ENCODE results near the gene KLHDC2. TPM values are rescaled to one million over a fixed set of nuclear protein-coding genes. Genes with fewer than 3 reads are reported as not detected.
"Not testable (repeated sequence)": the region's sequence is repeated elsewhere in the genome, so short reads cannot be mapped to it uniquely, and the experiment has no call there.

The KLHDC2 gene
- total and polyA plus RNA-seq, 4 donors = 88.9 to 116 (median 96.2) TPM

GRCh38 chr14:49771691-49772090, 3.7 kb downstream of the KLHDC2 start:
- Histone ChIP-seq H3K4me1 (ENCODE audit: control insufficient read depth, insufficient read depth, low read length) (peaks cover 20% of the 10 kb centered on the region), H3K36me3 (ENCODE audit: control insufficient read depth, insufficient read depth, low read length) (peaks cover 26% of the 10 kb centered on the region)
- not testable (repeated sequence) for H3K27me3 ChIP-seq (ENCODE audit: control insufficient read depth, insufficient read depth, low read length); DNase-seq (ENCODE audit: low read depth in 4 of 6, low spot score in 6 of 6); H3K9me3 ChIP-seq (ENCODE audit: control insufficient read depth, insufficient read depth, low read length); H3K4me3 ChIP-seq (ENCODE audit: low read depth, low read length); H3K27ac ChIP-seq (ENCODE audit: low read depth, low read length)
- WGBS (ENCODE audit: insufficient coverage) = 92% methylated on average over 2 of the region's 10 CpGs

GRCh38 chr14:49774106-49774505, 6.2 kb downstream of the KLHDC2 start:
- no CpG with 5 or more reads among the region's 1 CpG for WGBS (ENCODE audit: insufficient coverage)
- peak in 1 of 6 donors; percentile 35 for DNase-seq (ENCODE audit: low read depth in 4 of 6, low spot score in 6 of 6)
- Histone ChIP-seq H3K4me1 (ENCODE audit: control insufficient read depth, insufficient read depth, low read length) (peaks cover 19% of the 10 kb centered on the region), H3K9me3 (ENCODE audit: control insufficient read depth, insufficient read depth, low read length) (no peaks in the 10 kb centered on the region), H3K27me3 (ENCODE audit: control insufficient read depth, insufficient read depth, low read length) (no peaks in the 10 kb centered on the region), H3K36me3 (ENCODE audit: control insufficient read depth, insufficient read depth, low read length) (peaks cover 29% of the 10 kb centered on the region), H3K27ac (ENCODE audit: low read depth, low read length) (no peak overlapping the region), H3K4me3 (ENCODE audit: low read depth, low read length) (no peak overlapping the region)

GRCh38 chr14:49778421-49778820, 10.5 kb downstream of the KLHDC2 start:
- Histone ChIP-seq H3K9me3 (ENCODE audit: control insufficient read depth, insufficient read depth, low read length) (no peaks in the 10 kb centered on the region), H3K4me3 (ENCODE audit: low read depth, low read length) (no peak overlapping the region), H3K27ac (ENCODE audit: low read depth, low read length) (no peak overlapping the region), H3K4me1 (ENCODE audit: control insufficient read depth, insufficient read depth, low read length) (no peaks in the 10 kb centered on the region), H3K27me3 (ENCODE audit: control insufficient read depth, insufficient read depth, low read length) (no peaks in the 10 kb centered on the region), H3K36me3 (ENCODE audit: control insufficient read depth, insufficient read depth, low read length) (peaks cover 22% of the 10 kb centered on the region)
- no CpG with 5 or more reads among the region's 2 CpGs for WGBS (ENCODE audit: insufficient coverage)
- DNase-seq (ENCODE audit: low read depth in 4 of 6, low spot score in 6 of 6) = no peak

GRCh38 chr14:49781040-49781439, 13.1 kb downstream of the KLHDC2 start:
- 97% methylated on average over 6 of the region's 7 CpGs for WGBS (ENCODE audit: insufficient coverage)

DNA sequence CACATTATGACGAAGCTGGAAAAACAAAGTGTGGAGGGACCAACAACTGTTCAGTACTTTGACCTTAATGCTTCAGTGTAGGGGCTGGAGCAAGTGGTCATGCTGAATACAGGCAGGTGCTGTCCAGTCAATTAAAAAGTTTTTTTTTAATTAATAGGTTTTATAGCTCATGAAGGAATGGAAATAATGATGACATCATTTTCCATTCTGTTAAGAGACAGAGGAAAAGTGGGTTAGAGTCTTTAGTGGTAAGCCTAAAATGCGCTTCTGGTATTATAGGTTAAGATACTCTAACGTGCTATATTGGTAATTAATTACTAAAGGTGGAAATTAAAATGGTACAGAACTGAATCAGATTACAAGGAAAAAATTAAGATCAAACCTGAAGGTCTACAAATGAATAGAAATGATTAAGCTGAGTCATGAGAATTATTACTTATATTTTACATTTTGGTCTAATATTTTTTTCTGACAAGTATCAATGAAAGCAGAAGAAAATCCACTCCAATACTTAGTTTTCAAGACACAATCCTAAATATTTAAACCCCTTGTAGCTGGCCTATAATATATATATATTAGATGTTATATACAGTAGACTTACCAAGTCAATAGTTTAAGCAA, 15.6 kb downstream of the KLHDC2 start:
- H3K36me3 ChIP-seq (ENCODE audit: control insufficient read depth, insufficient read depth, low read length) = peaks cover 27% of the 10 kb centered on the region
- WGBS (ENCODE audit: insufficient coverage) = no CpG with 5 or more reads among the region's 3 CpGs
- H3K9me3 ChIP-seq (ENCODE audit: control insufficient read depth, insufficient read depth, low read length) = no peaks in the 10 kb centered on the region

More at GRCh38 chr14:49781040-49781439, 13.1 kb downstream of the KLHDC2 start:
- peaks cover 21% of the 10 kb centered on the region for H3K36me3 ChIP-seq (ENCODE audit: control insufficient read depth, insufficient read depth, low read length)
- not testable (repeated sequence) for H3K4me1 ChIP-seq (ENCODE audit: control insufficient read depth, insufficient read depth, low read length); H3K27ac ChIP-seq (ENCODE audit: low read depth, low read length); H3K4me3 ChIP-seq (ENCODE audit: low read depth, low read length); DNase-seq (ENCODE audit: low read depth in 4 of 6, low spot score in 6 of 6); H3K9me3 ChIP-seq (ENCODE audit: control insufficient read depth, insufficient read depth, low read length); H3K27me3 ChIP-seq (ENCODE audit: control insufficient read depth, insufficient read depth, low read length)

DNA sequence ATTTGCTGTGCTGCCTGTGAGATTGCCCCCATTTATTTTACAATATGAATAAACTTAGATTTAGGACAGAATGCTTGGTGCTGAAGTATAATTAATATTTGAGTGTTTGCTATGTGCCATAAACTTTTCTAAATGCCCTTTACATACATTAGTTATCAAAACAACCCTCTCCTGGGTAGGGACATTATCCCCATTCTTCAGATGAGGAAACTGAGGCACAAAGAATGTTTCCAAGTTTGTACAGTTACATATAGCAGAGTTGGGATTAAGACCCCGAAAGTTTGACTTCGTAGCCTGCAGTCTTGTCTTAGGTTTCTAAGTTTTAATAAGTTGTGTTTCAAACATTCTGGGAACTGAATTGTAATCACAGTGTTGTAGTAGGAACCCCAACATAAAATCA, 18.4 kb downstream of the KLHDC2 start:
- H3K27me3 ChIP-seq (ENCODE audit: control insufficient read depth, insufficient read depth, low read length) = no peaks in the 10 kb centered on the region
- peaks cover 34% of the 10 kb centered on the region for H3K36me3 ChIP-seq (ENCODE audit: control insufficient read depth, insufficient read depth, low read length)
- no peaks in the 10 kb centered on the region for H3K4me1 ChIP-seq (ENCODE audit: control insufficient read depth, insufficient read depth, low read length)
- no peak overlapping the region for H3K27ac ChIP-seq (ENCODE audit: low read depth, low read length)
- DNase-seq (ENCODE audit: low read depth in 4 of 6, low spot score in 6 of 6) = no peak
- no CpG with 5 or more reads among the region's 2 CpGs for WGBS (ENCODE audit: insufficient coverage)
- no peaks in the 10 kb centered on the region for H3K9me3 ChIP-seq (ENCODE audit: control insufficient read depth, insufficient read depth, low read length)
- no peak overlapping the region for H3K4me3 ChIP-seq (ENCODE audit: low read depth, low read length)

More for the DNA sequence above, 15.6 kb downstream of the KLHDC2 start:
- Histone ChIP-seq H3K27ac (ENCODE audit: low read depth, low read length) (no peak overlapping the region), H3K4me3 (ENCODE audit: low read depth, low read length) (no peak overlapping the region), H3K4me1 (ENCODE audit: control insufficient read depth, insufficient read depth, low read length) (no peaks in the 10 kb centered on the region), H3K27me3 (ENCODE audit: control insufficient read depth, insufficient read depth, low read length) (no peaks in the 10 kb centered on the region)
- no peak for DNase-seq (ENCODE audit: low read depth in 4 of 6, low spot score in 6 of 6)

DNA sequence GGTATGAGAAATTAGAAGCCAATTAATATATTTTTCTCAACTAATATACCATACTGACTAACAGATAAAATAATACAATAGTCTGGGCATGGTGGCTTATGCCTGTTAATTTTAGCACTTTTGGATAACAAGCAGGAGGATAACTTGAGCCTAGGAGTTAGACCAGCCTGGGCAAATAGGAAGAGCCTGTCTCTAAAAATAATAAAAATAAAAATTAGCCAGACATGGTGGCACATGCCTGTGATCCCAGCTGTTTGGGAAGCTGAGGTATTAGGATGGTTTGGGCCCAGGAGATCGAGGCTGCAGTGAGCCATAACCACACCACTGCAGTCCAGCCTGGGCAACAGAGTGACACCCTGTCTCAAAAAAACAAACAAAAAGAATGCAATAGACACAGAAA, 24.7 kb downstream of the KLHDC2 start:
- no peak overlapping the region for H3K27ac ChIP-seq (ENCODE audit: low read depth, low read length)
- no peak overlapping the region for H3K4me3 ChIP-seq (ENCODE audit: low read depth, low read length)
- peaks cover 48% of the 10 kb centered on the region for H3K36me3 ChIP-seq (ENCODE audit: control insufficient read depth, insufficient read depth, low read length)
- no peaks in the 10 kb centered on the region for H3K27me3 ChIP-seq (ENCODE audit: control insufficient read depth, insufficient read depth, low read length)
- DNase-seq (ENCODE audit: low read depth in 4 of 6, low spot score in 6 of 6) = no peak
- no CpG with 5 or more reads among the region's 1 CpG for WGBS (ENCODE audit: insufficient coverage)
- no peaks in the 10 kb centered on the region for H3K9me3 ChIP-seq (ENCODE audit: control insufficient read depth, insufficient read depth, low read length)
- H3K4me1 ChIP-seq (ENCODE audit: control insufficient read depth, insufficient read depth, low read length) = no peaks in the 10 kb centered on the region

DNA sequence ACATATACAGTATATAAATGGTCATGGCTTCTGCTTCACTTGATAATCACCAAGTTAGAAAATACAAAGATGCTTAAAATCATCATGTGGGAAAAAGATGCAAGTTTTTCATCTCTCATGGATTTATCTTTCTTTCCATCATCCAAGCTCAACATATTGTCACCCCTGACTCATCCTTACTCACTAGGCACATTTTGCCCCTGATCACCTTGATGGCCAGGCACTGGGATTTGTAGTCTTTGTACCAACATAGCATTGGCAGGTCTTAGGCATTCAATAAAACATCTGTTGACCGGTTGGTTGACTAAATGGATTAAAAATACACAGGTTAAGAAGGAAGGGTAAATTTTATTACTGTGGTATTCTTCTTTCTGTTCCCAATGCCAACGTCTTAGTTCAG, 28.1 kb downstream of the KLHDC2 start:
- no peaks in the 10 kb centered on the region for H3K9me3 ChIP-seq (ENCODE audit: control insufficient read depth, insufficient read depth, low read length)
- H3K36me3 ChIP-seq (ENCODE audit: control insufficient read depth, insufficient read depth, low read length) = peaks cover 41% of the 10 kb centered on the region
- no peak overlapping the region for H3K27ac ChIP-seq (ENCODE audit: low read depth, low read length)
- WGBS (ENCODE audit: insufficient coverage) = no CpG with 5 or more reads among the region's 2 CpGs
- DNase-seq (ENCODE audit: low read depth in 4 of 6, low spot score in 6 of 6) = no peak
- H3K4me3 ChIP-seq (ENCODE audit: low read depth, low read length) = no peak overlapping the region
- H3K27me3 ChIP-seq (ENCODE audit: control insufficient read depth, insufficient read depth, low read length) = no peaks in the 10 kb centered on the region
- no peaks in the 10 kb centered on the region for H3K4me1 ChIP-seq (ENCODE audit: control insufficient read depth, insufficient read depth, low read length)

DNA sequence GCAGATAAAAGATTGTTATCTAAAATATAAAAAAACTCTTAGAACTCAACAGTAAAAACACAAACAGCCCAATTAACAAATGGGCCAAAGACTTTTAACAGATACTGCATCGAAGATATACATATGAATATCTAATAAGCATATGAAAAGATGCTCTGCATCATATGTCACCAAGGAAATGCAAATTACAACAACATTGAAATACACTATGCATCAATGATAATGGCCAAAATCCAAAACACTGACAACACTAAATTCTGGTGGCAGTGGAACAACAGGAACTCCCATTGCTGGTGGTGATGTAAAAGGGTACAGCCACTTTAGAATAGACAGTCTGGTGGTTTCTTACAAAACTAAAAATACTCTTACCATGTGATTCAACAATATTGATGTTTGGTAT, 40.8 kb downstream of the KLHDC2 start:
- H3K27me3 ChIP-seq (ENCODE audit: control insufficient read depth, insufficient read depth, low read length) = no peaks in the 10 kb centered on the region
- no peaks in the 10 kb centered on the region for H3K4me1 ChIP-seq (ENCODE audit: control insufficient read depth, insufficient read depth, low read length)
- no CpG with 5 or more reads among the region's 1 CpG for WGBS (ENCODE audit: insufficient coverage)
- no peak for DNase-seq (ENCODE audit: low read depth in 4 of 6, low spot score in 6 of 6)
- H3K9me3 ChIP-seq (ENCODE audit: control insufficient read depth, insufficient read depth, low read length) = no peaks in the 10 kb centered on the region
- no peak overlapping the region for H3K27ac ChIP-seq (ENCODE audit: low read depth, low read length)
- no peak overlapping the region for H3K4me3 ChIP-seq (ENCODE audit: low read depth, low read length)
- peaks cover 37% of the 10 kb centered on the region for H3K36me3 ChIP-seq (ENCODE audit: control insufficient read depth, insufficient read depth, low read length)

DNA sequence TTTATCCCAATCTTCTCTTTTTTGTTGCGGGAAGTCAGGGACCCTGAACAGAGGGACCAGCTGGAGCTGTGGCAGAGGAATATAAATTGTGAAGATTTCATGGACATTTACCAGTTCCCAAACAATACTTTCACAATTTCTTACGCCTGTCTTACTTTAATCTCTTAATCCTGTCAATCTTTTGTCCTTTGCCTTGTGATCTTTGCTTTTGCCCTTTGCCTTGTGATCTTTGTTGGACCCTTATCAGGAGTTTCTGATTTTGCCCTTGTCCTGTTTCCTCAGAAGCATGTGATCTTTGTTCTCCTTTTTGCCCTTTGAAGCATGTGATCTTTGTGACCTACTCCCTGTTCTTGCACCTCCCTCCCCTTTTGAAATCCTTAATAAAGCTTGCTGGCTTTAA, 48.2 kb downstream of the KLHDC2 start:
- H3K4me1 ChIP-seq (ENCODE audit: control insufficient read depth, insufficient read depth, low read length); H3K4me3 ChIP-seq (ENCODE audit: low read depth, low read length); H3K27me3 ChIP-seq (ENCODE audit: control insufficient read depth, insufficient read depth, low read length); H3K27ac ChIP-seq (ENCODE audit: low read depth, low read length); H3K9me3 ChIP-seq (ENCODE audit: control insufficient read depth, insufficient read depth, low read length); DNase-seq (ENCODE audit: low read depth in 4 of 6, low spot score in 6 of 6): not testable (repeated sequence)
- H3K36me3 ChIP-seq (ENCODE audit: control insufficient read depth, insufficient read depth, low read length) = peaks cover 48% of the 10 kb centered on the region
- WGBS (ENCODE audit: insufficient coverage) = 100% methylated on average over 1 of the region's 2 CpGs

Data from spinal cord (tissue), 10 donors.